HepG2 (cell line): ENCODE results near the gene CDC26. TPM values are rescaled to one million over a fixed set of nuclear protein-coding genes. Genes with fewer than 3 reads are reported as not detected.

ENCODE experiments used
- BORCS8-MEF2B ChIP-seq: sonication (generic); formaldehyde crosslinking; IDR thresholded peaks from 2 replicates; pipeline ENCODE4 v1.8.0; 2022; ENCODE audit warnings: mild to moderate bottlenecking, missing genetic modification reagents
- ELF3 ChIP-seq: IDR thresholded peaks from 2 replicates; pipeline ENCODE4 v1.6.1; 2016; ENCODE audit warnings: missing genetic modification reagents, missing compliant biosample characterization
- HOXA9 ChIP-seq: sonication (generic); formaldehyde crosslinking; IDR thresholded peaks from 2 replicates; pipeline ENCODE4 v1.8.1; 2022; ENCODE audit warnings: missing genetic modification reagents, mild to moderate bottlenecking, moderate library complexity, borderline replicate concordance
- LCORL ChIP-seq, 2 experiments: fragments of 450-650 bp in 1 of 2; sonication (generic) in 1 of 2; formaldehyde crosslinking in 1 of 2; IDR thresholded peaks; 2 replicates each; pipeline versions ENCODE4 v1.5.0 to v1.6.1; 2017 to 2020; ENCODE audit warnings: antibody characterized with exemption in 1 of 2, missing genetic modification reagents in 1 of 2
- MED13 ChIP-seq: sonication (generic); formaldehyde crosslinking; IDR thresholded peaks from 2 replicates; pipeline ENCODE4 v1.5.0; 2020; ENCODE audit warnings: missing genetic modification reagents
- MYNN ChIP-seq: sonication (generic); formaldehyde crosslinking; IDR thresholded peaks from 2 replicates; pipeline ENCODE4 v1.4.0; 2020; ENCODE audit warnings: mild to moderate bottlenecking, low read depth, missing genetic modification reagents
- PHB2 ChIP-seq: fragments of 450-650 bp; IDR thresholded peaks from 2 replicates; pipeline ENCODE4 v1.6.1; 2018; ENCODE audit not compliant: partially characterized antibody
- REPIN1 ChIP-seq: sonication (generic); formaldehyde crosslinking; IDR thresholded peaks from 2 replicates; pipeline ENCODE4 v1.8.0; 2022; ENCODE audit warnings: missing genetic modification reagents, low read depth, mild to moderate bottlenecking, borderline replicate concordance
- ZNF121 ChIP-seq: sonication (generic); formaldehyde crosslinking; IDR thresholded peaks from 2 replicates; pipeline ENCODE4 v1.5.0; 2020; ENCODE audit warnings: mild to moderate bottlenecking, missing genetic modification reagents
- ZNF558 ChIP-seq: sonication (generic); formaldehyde crosslinking; IDR thresholded peaks from 2 replicates; pipeline ENCODE4 v1.9.0; 2022; ENCODE audit warnings: mild to moderate bottlenecking, missing genetic modification reagents, borderline replicate concordance
- polyA plus RNA-seq, 8 experiments: library from polyadenylated mRNA; depleted of rRNA in 3 of 8; stranded (reverse) in 7 of 8; unstranded in 1 of 8; fragments of >200 nt; fragmentation: Illumina TruSeq in 4 of 8; extraction: Trizol in 4 of 8; gene quantifications; 2 replicates each; pipeline versions ENCODE4 v1.2.1 to v1.2.3, GENCODE V29; 2011 to 2016; ENCODE audit warnings: low read depth in 4 of 8, missing spikeins in 1 of 8, mixed read lengths in 1 of 8; ENCODE audit not compliant: insufficient read depth in 1 of 8
- total RNA-seq, 5 experiments: library from RNA; depleted of rRNA; stranded (reverse); fragments of >200 nt; fragmentation: Illumina TruSeq; extraction: Trizol; gene quantifications; 2 replicates each; pipeline ENCODE4 v1.2.3, GENCODE V29; 2016; ENCODE audit warnings: low read depth in 1 of 5
- TF ChIP-seq, protein P1 (sequence below): sonication (generic); formaldehyde crosslinking; IDR thresholded peaks from 2 replicates; pipeline ENCODE4 v1.5.1; 2020; ENCODE audit warnings: missing genetic modification reagents, mild to moderate bottlenecking, borderline replicate concordance
- TF ChIP-seq, protein P2 (sequence below), 2 experiments: fragments of 450-650 bp in 1 of 2; sonication (generic) in 1 of 2; formaldehyde crosslinking in 1 of 2; IDR thresholded peaks; 2 replicates each; pipeline versions ENCODE4 v1.6.1 to v1.8.0; 2016 to 2022; ENCODE audit warnings: antibody characterized with exemption in 1 of 2, mild to moderate bottlenecking in 1 of 2, missing genetic modification reagents in 1 of 2
- TF ChIP-seq, protein P3 (sequence below): sonication (generic); formaldehyde crosslinking; IDR thresholded peaks from 2 replicates; pipeline ENCODE4 v1.4.0; 2020; ENCODE audit warnings: low read depth, mild to moderate bottlenecking, missing genetic modification reagents
- TF ChIP-seq, protein P4 (sequence below): sonication (generic); formaldehyde crosslinking; IDR thresholded peaks from 2 replicates; pipeline ENCODE4 v1.4.0; 2020; ENCODE audit warnings: mild to moderate bottlenecking, missing genetic modification reagents

Gene CDC26
- total and polyA plus RNA-seq, 2 of the 13 experiments (the other 11 are each of a cell fraction or from before 2014, with no cell fraction given): 26.6 to 57.9 TPM

DNA sequence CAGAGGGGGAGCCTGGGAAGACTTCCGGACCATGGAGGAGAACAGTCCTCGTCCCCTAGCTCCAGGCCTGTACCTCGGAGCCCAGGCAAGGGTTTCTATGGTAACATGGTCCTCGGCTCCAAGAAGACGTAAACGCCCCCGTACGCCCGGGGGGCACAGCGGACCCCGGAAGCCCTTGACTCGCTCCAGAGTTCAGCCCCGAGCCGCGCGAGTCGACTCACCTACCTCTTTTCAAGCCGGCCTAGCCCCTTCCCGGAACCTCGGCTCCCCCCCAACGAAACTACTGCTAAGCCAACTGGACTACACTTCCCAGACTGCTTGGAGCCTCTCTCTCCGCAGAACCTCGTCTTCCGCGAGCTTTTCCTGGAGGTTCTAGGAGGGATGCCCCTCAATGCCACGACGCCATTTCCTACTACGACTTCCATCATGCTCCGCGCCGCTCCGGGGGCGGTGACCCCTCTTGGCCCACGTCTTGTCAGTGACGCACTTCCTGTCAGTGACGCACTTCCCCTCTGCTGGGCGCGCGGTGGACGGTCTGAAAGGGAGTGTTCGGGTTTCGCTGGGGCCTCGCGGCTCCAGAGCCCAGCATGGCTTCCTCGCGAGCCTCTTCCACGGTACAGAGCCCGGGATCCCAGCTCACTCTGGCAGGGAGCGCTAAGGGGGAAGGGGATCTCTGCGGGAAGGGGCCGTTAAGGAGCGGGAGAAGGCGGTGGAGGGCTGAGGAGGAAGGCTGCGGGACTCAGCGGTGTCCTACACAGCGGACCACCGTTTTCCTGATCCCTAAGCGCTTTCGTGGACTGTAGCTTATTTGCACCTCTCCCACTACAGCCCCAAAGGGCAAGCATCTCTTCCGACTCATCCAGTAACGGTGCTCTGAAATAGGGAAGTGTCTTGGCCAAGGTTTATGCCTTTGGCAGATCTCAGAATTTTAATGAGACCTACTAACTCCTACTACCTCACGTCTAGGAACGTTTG lies at the start of gene CDC26, which contains the start of gene PRPF4 (continued):
- TF ChIP-seq, protein P1, sequence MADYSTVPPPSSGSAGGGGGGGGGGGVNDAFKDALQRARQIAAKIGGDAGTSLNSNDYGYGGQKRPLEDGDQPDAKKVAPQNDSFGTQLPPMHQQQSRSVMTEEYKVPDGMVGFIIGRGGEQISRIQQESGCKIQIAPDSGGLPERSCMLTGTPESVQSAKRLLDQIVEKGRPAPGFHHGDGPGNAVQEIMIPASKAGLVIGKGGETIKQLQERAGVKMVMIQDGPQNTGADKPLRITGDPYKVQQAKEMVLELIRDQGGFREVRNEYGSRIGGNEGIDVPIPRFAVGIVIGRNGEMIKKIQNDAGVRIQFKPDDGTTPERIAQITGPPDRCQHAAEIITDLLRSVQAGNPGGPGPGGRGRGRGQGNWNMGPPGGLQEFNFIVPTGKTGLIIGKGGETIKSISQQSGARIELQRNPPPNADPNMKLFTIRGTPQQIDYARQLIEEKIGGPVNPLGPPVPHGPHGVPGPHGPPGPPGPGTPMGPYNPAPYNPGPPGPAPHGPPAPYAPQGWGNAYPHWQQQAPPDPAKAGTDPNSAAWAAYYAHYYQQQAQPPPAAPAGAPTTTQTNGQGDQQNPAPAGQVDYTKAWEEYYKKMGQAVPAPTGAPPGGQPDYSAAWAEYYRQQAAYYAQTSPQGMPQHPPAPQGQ (CRISPR knock-in tag): no peak
- no peak for TF ChIP-seq MED13
- no peak for TF ChIP-seq ZNF558
- TF ChIP-seq, protein P2, sequence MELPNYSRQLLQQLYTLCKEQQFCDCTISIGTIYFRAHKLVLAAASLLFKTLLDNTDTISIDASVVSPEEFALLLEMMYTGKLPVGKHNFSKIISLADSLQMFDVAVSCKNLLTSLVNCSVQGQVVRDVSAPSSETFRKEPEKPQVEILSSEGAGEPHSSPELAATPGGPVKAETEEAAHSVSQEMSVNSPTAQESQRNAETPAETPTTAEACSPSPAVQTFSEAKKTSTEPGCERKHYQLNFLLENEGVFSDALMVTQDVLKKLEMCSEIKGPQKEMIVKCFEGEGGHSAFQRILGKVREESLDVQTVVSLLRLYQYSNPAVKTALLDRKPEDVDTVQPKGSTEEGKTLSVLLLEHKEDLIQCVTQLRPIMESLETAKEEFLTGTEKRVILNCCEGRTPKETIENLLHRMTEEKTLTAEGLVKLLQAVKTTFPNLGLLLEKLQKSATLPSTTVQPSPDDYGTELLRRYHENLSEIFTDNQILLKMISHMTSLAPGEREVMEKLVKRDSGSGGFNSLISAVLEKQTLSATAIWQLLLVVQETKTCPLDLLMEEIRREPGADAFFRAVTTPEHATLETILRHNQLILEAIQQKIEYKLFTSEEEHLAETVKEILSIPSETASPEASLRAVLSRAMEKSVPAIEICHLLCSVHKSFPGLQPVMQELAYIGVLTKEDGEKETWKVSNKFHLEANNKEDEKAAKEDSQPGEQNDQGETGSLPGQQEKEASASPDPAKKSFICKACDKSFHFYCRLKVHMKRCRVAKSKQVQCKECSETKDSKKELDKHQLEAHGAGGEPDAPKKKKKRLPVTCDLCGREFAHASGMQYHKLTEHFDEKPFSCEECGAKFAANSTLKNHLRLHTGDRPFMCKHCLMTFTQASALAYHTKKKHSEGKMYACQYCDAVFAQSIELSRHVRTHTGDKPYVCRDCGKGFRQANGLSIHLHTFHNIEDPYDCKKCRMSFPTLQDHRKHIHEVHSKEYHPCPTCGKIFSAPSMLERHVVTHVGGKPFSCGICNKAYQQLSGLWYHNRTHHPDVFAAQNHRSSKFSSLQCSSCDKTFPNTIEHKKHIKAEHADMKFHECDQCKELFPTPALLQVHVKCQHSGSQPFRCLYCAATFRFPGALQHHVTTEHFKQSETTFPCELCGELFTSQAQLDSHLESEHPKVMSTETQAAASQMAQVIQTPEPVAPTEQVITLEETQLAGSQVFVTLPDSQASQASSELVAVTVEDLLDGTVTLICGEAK (IDR thresholded peaks at IDR 0.05): peak; percentile 76
- TF ChIP-seq, protein P2 (CRISPR knock-in tag; IDR thresholded peaks at IDR 0.05): peak; percentile 80
- no peak for TF ChIP-seq ZNF121 (CRISPR knock-in tag)
- TF ChIP-seq HOXA9 (CRISPR knock-in tag): no peak
- TF ChIP-seq ELF3 (CRISPR knock-in tag): peak; percentile 87
- TF ChIP-seq MYNN: peak; percentile 44; the same call in 1 of the 2 replicates
- peak; percentile 92 for TF ChIP-seq BORCS8-MEF2B (CRISPR knock-in tag)
- TF ChIP-seq LCORL (IDR thresholded peaks at IDR 0.05): no peak
- TF ChIP-seq LCORL (CRISPR knock-in tag; IDR thresholded peaks at IDR 0.05): no peak; the same call in 1 of the 2 replicates
- TF ChIP-seq, protein P3, sequence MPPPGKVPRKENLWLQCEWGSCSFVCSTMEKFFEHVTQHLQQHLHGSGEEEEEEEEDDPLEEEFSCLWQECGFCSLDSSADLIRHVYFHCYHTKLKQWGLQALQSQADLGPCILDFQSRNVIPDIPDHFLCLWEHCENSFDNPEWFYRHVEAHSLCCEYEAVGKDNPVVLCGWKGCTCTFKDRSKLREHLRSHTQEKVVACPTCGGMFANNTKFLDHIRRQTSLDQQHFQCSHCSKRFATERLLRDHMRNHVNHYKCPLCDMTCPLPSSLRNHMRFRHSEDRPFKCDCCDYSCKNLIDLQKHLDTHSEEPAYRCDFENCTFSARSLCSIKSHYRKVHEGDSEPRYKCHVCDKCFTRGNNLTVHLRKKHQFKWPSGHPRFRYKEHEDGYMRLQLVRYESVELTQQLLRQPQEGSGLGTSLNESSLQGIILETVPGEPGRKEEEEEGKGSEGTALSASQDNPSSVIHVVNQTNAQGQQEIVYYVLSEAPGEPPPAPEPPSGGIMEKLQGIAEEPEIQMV: 0 out of 2 replicates have a peak, but pooled peaks have one; percentile 15
- TF ChIP-seq, protein P4, sequence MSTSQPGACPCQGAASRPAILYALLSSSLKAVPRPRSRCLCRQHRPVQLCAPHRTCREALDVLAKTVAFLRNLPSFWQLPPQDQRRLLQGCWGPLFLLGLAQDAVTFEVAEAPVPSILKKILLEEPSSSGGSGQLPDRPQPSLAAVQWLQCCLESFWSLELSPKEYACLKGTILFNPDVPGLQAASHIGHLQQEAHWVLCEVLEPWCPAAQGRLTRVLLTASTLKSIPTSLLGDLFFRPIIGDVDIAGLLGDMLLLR (CRISPR knock-in tag): no peak
- peak; percentile 97 for TF ChIP-seq REPIN1 (CRISPR knock-in tag)
- TF ChIP-seq PHB2: no peak
